Mucosa of rectum (tissue), 2 donors: ENCODE results near the gene PEAR1.

ENCODE experiments used
- H3K27ac ChIP-seq, 2 donors: one replicate each; pipeline ENCODE4 v1.7.0; 2013; ENCODE audit warnings: inconsistent platforms in 2 of 2, low read depth in 2 of 2, low read length in 2 of 2
- H3K27me3 ChIP-seq, 2 donors: one replicate each; pipeline ENCODE4 v1.7.0; 2013; ENCODE audit warnings: low read length in 2 of 2; ENCODE audit not compliant: control insufficient read depth in 2 of 2, insufficient read depth in 2 of 2
- H3K36me3 ChIP-seq, 2 donors: one replicate each; pipeline ENCODE4 v1.7.0; 2013; ENCODE audit warnings: low read length in 2 of 2; ENCODE audit not compliant: control insufficient read depth in 2 of 2, insufficient read depth in 2 of 2
- H3K4me1 ChIP-seq, 2 donors: one replicate each; pipeline ENCODE4 v1.7.0; 2013; ENCODE audit warnings: low read length in 2 of 2, mild to moderate bottlenecking in 1 of 2; ENCODE audit not compliant: control insufficient read depth in 2 of 2, insufficient read depth in 2 of 2
- H3K4me3 ChIP-seq, 2 donors: one replicate each; pipeline ENCODE4 v1.7.0; 2013; ENCODE audit warnings: low read length in 2 of 2
- H3K9ac ChIP-seq, 2 donors: one replicate each; pipeline ENCODE4 v1.7.0; 2013; ENCODE audit warnings: low read length in 2 of 2, low read depth in 1 of 2, mild to moderate bottlenecking in 1 of 2
- H3K9me3 ChIP-seq, 2 donors: one replicate each; pipeline ENCODE4 v1.7.0; 2013; ENCODE audit warnings: low read length in 2 of 2; ENCODE audit not compliant: control insufficient read depth in 2 of 2
- donor health status: healthy.
- donor health status: Normal muscosa, but diverticular disease.

Gene PEAR1

GRCh38 chr1:156936721-156937220 lies 43.3 kb downstream of the PEAR1 start:
- Histone ChIP-seq H3K27me3 (no peaks in the 10 kb centered on the region), H3K9me3 (no peaks in the 10 kb centered on the region), H3K9ac (no peak overlapping the region), H3K4me3 (no peak overlapping the region), H3K4me1 (peaks cover 0 to 1% of the 10 kb centered on the region in 2 donors), H3K27ac (no peak overlapping the region), H3K36me3 (peaks cover 48 to 56% of the 10 kb centered on the region in 2 donors)

- no peak overlapping the region for H3K27ac ChIP-seq
- H3K36me3 ChIP-seq, result peaks cover 58 to 65% of the 10 kb centered on the region in 2 donors
These were observed 44.4 kb downstream of the PEAR1 start for GRCh38 chr1:156937883-156938282.

GRCh38 chr1:156938813-156939212 lies 45.3 kb downstream of the PEAR1 start:
- no peak overlapping the region for H3K9ac ChIP-seq
- H3K4me3 ChIP-seq, result no peak overlapping the region
- no peaks in the 10 kb centered on the region for H3K4me1 ChIP-seq
- H3K9me3 ChIP-seq, result no peaks in the 10 kb centered on the region
- H3K27me3 ChIP-seq, result no peaks in the 10 kb centered on the region
- no peak overlapping the region for H3K27ac ChIP-seq
- H3K36me3 ChIP-seq, result peaks cover 64 to 71% of the 10 kb centered on the region in 2 donors

More at GRCh38 chr1:156937883-156938282, 44.4 kb downstream of the PEAR1 start:
- H3K9ac ChIP-seq, result no peak overlapping the region
- H3K4me3 ChIP-seq, result no peak overlapping the region
- no peaks in the 10 kb centered on the region for H3K27me3 ChIP-seq
- H3K9me3 ChIP-seq, result no peaks in the 10 kb centered on the region
- H3K4me1 ChIP-seq, result no peaks in the 10 kb centered on the region

- Histone ChIP-seq H3K27ac (no peak overlapping the region), H3K9me3 (no peaks in the 10 kb centered on the region), H3K27me3 (no peaks in the 10 kb centered on the region), H3K9ac (no peak overlapping the region), H3K4me1 (no peaks in the 10 kb centered on the region), H3K4me3 (no peak overlapping the region), H3K36me3 (peaks cover 74 to 75% of the 10 kb centered on the region in 2 donors)
These were observed 46.3 kb downstream of the PEAR1 start for GRCh38 chr1:156939786-156940334.

GRCh38 chr1:156941675-156942074 lies 48.2 kb downstream of the PEAR1 start:
- Histone ChIP-seq H3K27me3 (no peaks in the 10 kb centered on the region), H3K27ac (no peak overlapping the region), H3K36me3 (peaks cover 82 to 89% of the 10 kb centered on the region in 2 donors), H3K4me1 (no peaks in the 10 kb centered on the region), H3K9me3 (no peaks in the 10 kb centered on the region), H3K9ac (no peak overlapping the region), H3K4me3 (no peak overlapping the region)

GRCh38 chr1:156942176-156942575 lies 48.7 kb downstream of the PEAR1 start:
- no peaks in the 10 kb centered on the region for H3K9me3 ChIP-seq
- H3K9ac ChIP-seq, result no peak overlapping the region
- H3K4me3 ChIP-seq, result no peak overlapping the region
- H3K27ac ChIP-seq, result no peak overlapping the region
- H3K27me3 ChIP-seq, result no peaks in the 10 kb centered on the region
- no peaks in the 10 kb centered on the region for H3K4me1 ChIP-seq
- H3K36me3 ChIP-seq, result peaks cover 87 to 88% of the 10 kb centered on the region in 2 donors

- Histone ChIP-seq H3K4me1 (no peaks in the 10 kb centered on the region), H3K4me3 (no peak overlapping the region), H3K36me3 (peaks cover 87% of the 10 kb centered on the region in 2 donors), H3K9ac (no peak overlapping the region), H3K27ac (no peak overlapping the region), H3K9me3 (no peaks in the 10 kb centered on the region), H3K27me3 (no peaks in the 10 kb centered on the region)
These were observed 49.1 kb downstream of the PEAR1 start for GRCh38 chr1:156942576-156942975.

GRCh38 chr1:156943756-156944155 lies 50.2 kb downstream of the PEAR1 start:
- Histone ChIP-seq H3K9me3 (no peaks in the 10 kb centered on the region), H3K4me1 (no peaks in the 10 kb centered on the region), H3K27me3 (no peaks in the 10 kb centered on the region), H3K4me3 (no peak overlapping the region), H3K9ac (no peak overlapping the region), H3K36me3 (peaks cover 88 to 90% of the 10 kb centered on the region in 2 donors), H3K27ac (no peak overlapping the region)

- no peaks in the 10 kb centered on the region for H3K9me3 ChIP-seq
- no peak overlapping the region for H3K9ac ChIP-seq
- peaks cover 88 to 89% of the 10 kb centered on the region in 2 donors for H3K36me3 ChIP-seq
- H3K27ac ChIP-seq, result no peak overlapping the region
- no peaks in the 10 kb centered on the region for H3K27me3 ChIP-seq
- H3K4me3 ChIP-seq, result no peak overlapping the region
- no peaks in the 10 kb centered on the region for H3K4me1 ChIP-seq
These were observed 50.8 kb downstream of the PEAR1 start for GRCh38 chr1:156944268-156944667.

- H3K9ac ChIP-seq, result no peak overlapping the region
- no peak overlapping the region for H3K4me3 ChIP-seq
- no peak overlapping the region for H3K27ac ChIP-seq
- no peaks in the 10 kb centered on the region for H3K4me1 ChIP-seq
- H3K9me3 ChIP-seq, result no peaks in the 10 kb centered on the region
- H3K27me3 ChIP-seq, result no peaks in the 10 kb centered on the region
- peaks cover 88 to 89% of the 10 kb centered on the region in 2 donors for H3K36me3 ChIP-seq
These were observed 51.3 kb downstream of the PEAR1 start for GRCh38 chr1:156944848-156945247.
